Stimulated activated naive B cell treated with anti-CD40 and anti-IgM and Interleukin-4, amounts not matched to agents 10 μg/mL and 1 μg/mL and 100 μg/mL, for 72 hours (primary cell): ENCODE data around the gene ALOX5.
"Not testable (repeated sequence)": the region's sequence is repeated elsewhere in the genome, so short reads cannot be mapped to it uniquely, and the experiment has no call there.

Experiments
- ATAC-seq, 2 donors: fragments of 150-1000 bp; cut with Tn5 transposase; replicated peaks; 2 replicates each; pipeline ENCODE4 v1.10.0; 2021; ENCODE audit warnings: moderate library complexity in 1 of 2
- DNase-seq: peaks from one replicate; pipeline ENCODE4 v3.0.0; 2021
- H3K27ac Mint-ChIP-seq: one replicate; pipeline ENCODE4 v1.8.0; 2022; ENCODE audit warnings: mild to moderate bottlenecking, mixed read lengths
- H3K27me3 Mint-ChIP-seq, 2 donors: one replicate each; pipeline ENCODE4 v1.8.0; 2022; ENCODE audit warnings: mixed read lengths in 2 of 2
- H3K36me3 Mint-ChIP-seq, 2 donors: one replicate each; pipeline ENCODE4 v1.8.0; 2022; ENCODE audit warnings: mixed read lengths in 2 of 2, mild to moderate bottlenecking in 1 of 2
- H3K4me1 Mint-ChIP-seq, 2 donors: one replicate each; pipeline ENCODE4 v1.8.0; 2022; ENCODE audit warnings: mixed read lengths in 2 of 2, mild to moderate bottlenecking in 1 of 2
- H3K4me3 Mint-ChIP-seq, 2 donors: one replicate each; pipeline ENCODE4 v1.8.0; 2022; ENCODE audit warnings: mild to moderate bottlenecking in 2 of 2, mixed read lengths in 2 of 2, moderate library complexity in 1 of 2
- H3K9me3 Mint-ChIP-seq, 2 donors: one replicate each; pipeline ENCODE4 v1.8.0; 2022; ENCODE audit warnings: mixed read lengths in 2 of 2, mild to moderate bottlenecking in 1 of 2

The ALOX5 gene

DNA sequence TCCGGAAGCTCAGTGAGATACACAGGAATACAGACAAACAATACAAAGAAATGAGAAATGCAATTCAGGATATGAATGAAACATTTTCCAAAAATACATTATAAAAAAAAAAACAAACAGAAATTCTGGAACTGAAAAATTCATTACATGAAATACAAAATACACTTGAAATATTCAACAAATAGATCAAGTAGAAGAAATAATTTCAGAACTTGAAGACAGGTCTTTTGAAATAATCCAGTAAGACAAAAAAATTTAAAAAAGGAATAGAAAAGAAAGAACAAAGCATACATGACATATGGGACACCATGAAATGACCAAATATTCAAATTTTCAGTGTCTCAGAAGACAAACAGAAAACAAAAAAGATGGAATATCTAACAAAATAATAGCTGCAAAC, 102.5 kb downstream of the ALOX5 start:
- Mint-ChIP-seq H3K4me3 (no peak overlapping the region), H3K27me3 (no peaks in the 10 kb centered on the region), H3K36me3 (peaks cover 45 to 59% of the 10 kb centered on the region in 2 donors), H3K4me1 (peaks cover 13 to 17% of the 10 kb centered on the region in 2 donors), H3K27ac (no peak overlapping the region), H3K9me3 (peaks cover 27 to 32% of the 10 kb centered on the region in 2 donors)
- DNase-seq = no peak
- no peak for ATAC-seq

DNA sequence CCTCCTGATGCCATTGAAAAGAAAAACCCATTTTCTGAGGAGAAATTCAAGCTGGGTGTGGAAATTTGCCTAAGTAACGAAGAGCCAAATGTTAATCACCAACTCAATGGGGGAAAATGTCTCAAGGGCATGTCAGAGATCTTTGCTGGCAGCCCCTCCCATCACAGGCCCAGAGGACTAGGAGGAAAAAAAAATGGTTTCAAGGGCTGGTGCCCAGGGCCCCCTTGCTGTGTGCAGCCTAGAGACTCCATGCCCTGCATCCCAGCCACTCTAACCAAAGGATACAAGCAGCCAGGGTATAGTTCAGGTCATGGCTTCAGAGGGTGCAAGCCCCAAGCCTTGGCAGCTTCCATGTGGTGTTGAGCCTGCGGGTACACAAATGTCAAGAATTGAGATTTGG, 106.3 kb downstream of the ALOX5 start:
- H3K27me3 Mint-ChIP-seq = no peaks in the 10 kb centered on the region
- ATAC-seq = no peak
- no peak for DNase-seq
- peaks cover 5 to 6% of the 10 kb centered on the region in 2 donors for H3K4me1 Mint-ChIP-seq
- H3K36me3 Mint-ChIP-seq = peaks cover 73 to 93% of the 10 kb centered on the region in 2 donors
- no peak overlapping the region for H3K4me3 Mint-ChIP-seq
- peaks cover 30 to 38% of the 10 kb centered on the region in 2 donors for H3K9me3 Mint-ChIP-seq
- no peak overlapping the region for H3K27ac Mint-ChIP-seq

DNA sequence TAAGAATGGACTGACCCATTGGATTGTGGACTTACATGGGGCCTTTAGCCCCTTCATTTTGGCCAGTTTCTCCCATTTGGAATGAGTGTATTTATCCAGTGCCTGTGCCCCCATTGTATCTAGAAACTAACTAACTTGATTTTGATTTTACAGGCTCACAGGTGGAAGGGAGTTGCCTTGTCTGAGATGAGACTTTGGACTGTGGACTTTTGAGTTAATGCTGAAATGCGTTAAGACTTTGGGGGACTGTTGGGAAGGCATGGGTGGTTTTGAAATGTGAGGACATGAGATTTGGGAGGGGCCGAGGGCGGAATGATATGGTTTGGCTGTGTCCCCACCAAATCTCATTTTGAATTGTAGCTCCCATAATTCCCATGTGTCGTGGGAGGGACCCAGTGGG, 107.1 kb downstream of the ALOX5 start:
- ATAC-seq, H3K27ac Mint-ChIP-seq, H3K27me3 Mint-ChIP-seq, H3K4me3 Mint-ChIP-seq, DNase-seq: not testable (repeated sequence)
- Mint-ChIP-seq H3K4me1 (peaks cover 5 to 10% of the 10 kb centered on the region in 2 donors), H3K36me3 (peaks cover 71 to 89% of the 10 kb centered on the region in 2 donors), H3K9me3 (peaks cover 27 to 38% of the 10 kb centered on the region in 2 donors)

DNA sequence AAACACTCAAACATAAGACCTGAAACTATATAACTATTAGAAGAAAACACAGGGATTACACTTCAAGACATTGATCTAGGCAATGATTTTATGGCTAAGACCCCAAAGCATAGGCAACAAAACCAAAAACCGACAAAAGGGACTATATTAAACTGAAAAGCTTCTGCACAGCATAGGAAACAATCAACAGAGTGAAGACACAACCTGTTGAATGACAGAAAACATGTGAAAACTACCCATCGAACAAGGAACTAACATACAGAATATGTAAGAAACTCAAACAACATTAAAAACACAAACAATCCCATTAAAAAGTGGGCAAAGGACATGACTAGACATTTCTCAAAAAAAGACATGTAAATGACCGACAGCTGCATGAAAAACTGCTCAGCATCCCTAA, 109.0 kb downstream of the ALOX5 start:
- peaks cover 22 to 29% of the 10 kb centered on the region in 2 donors for H3K9me3 Mint-ChIP-seq
- H3K36me3 Mint-ChIP-seq = peaks cover 70 to 83% of the 10 kb centered on the region in 2 donors
- ATAC-seq (no peak), DNase-seq (no peak)
- peaks cover 6 to 12% of the 10 kb centered on the region in 2 donors for H3K4me1 Mint-ChIP-seq
- no peak overlapping the region for H3K4me3 Mint-ChIP-seq
- no peaks in the 10 kb centered on the region for H3K27me3 Mint-ChIP-seq
- no peak overlapping the region for H3K27ac Mint-ChIP-seq

DNA sequence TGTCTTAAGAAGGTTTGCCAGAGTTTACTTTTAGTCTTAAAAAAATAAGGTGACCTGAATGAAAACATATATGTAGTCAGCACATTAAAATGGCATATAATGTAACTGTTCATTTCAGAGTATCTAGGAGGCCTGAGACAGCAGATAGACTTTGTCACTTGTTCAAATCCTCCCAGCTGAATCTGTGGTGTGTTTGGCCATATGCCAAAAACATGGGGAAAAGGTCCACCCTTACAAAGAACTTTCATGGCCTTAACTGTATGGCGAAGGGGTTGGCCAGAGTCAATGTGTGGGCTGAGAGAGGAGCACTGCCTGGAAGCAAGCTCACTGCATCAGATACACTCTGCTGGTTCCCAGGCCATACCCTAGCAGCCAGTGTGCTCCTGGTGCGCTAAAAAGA, 113.7 kb downstream of the ALOX5 start:
- no peak for ATAC-seq
- Mint-ChIP-seq H3K4me1 (peaks cover 16 to 21% of the 10 kb centered on the region in 2 donors), H3K27me3 (no peaks in the 10 kb centered on the region), H3K4me3 (no peak overlapping the region), H3K27ac (peak overlapping the region; percentile 5), H3K36me3 (peaks cover 53 to 66% of the 10 kb centered on the region in 2 donors), H3K9me3 (no peaks in the 10 kb centered on the region)
- DNase-seq = no peak

DNA sequence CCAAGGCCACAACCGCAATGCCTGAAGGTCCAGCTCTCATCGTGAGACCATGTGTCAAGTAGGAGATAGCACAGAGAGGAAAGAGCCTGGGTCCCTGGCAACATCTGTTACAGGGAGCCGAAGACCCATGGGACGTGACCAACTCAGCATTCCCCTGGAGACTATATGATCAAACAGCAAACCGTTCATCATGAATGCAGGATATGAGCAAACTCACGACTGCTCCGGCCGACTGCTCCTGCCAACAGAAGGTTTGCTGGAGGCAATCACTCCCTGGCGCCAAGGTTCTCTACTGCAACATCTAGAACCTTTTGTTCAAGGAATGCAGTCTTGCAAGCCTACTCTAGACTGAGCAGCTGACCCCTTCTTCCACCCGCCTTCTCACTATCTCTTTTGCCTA, 114.3 kb downstream of the ALOX5 start:
- Mint-ChIP-seq H3K4me1 (peaks cover 20 to 27% of the 10 kb centered on the region in 2 donors), H3K9me3 (peaks cover 0 to 1% of the 10 kb centered on the region in 2 donors), H3K27ac (peak overlapping the region; percentile 26), H3K36me3 (peaks cover 49 to 66% of the 10 kb centered on the region in 2 donors), H3K27me3 (no peaks in the 10 kb centered on the region), H3K4me3 (no peak overlapping the region)
- ATAC-seq (peak; percentile 48 to 86), DNase-seq (no peak)

DNA sequence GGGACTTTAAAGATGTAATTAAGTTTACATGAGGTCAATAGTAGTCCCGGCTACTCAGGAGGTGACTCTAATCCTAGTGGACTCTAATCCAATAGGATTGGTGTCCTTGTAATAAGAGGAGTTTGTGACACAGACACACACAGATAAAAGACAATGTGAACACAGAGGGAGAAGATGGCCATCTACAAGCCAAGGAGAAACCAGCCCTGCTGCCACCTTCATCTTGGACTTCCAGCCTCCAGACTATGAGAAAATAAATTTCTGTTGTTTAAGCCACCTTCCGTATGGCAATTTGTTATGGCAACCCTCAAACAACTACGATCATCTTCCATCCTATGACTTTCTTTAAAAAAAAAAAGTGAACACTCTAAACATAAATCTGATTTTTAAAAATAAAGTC, 116.3 kb downstream of the ALOX5 start:
- Mint-ChIP-seq H3K36me3 (peaks cover 41 to 64% of the 10 kb centered on the region in 2 donors), H3K4me3 (no peak overlapping the region)
- ATAC-seq = no peak

DNA sequence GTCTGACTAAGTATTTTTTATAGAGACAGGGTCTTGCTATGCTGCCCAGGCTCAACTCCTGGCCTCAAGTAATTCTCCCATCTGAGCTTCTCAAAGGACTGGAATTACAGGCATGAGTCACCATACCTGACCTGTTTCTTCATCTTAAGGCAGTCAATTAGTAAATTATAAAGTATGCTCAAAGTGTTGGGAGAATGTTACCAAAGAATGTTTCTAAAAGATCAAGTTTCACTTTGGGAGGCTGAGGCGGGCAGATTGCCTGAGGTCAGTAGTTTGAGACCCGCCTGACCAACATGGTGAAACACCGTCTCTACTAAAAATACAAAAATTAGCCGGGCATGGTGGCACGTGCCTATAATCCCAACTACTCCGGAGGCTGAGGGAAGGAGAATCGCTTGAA, 117.0 kb downstream of the ALOX5 start:
- Mint-ChIP-seq H3K4me1 (peaks cover 15 to 34% of the 10 kb centered on the region in 2 donors), H3K36me3 (peaks cover 44 to 68% of the 10 kb centered on the region in 2 donors), H3K27me3 (no peaks in the 10 kb centered on the region), H3K27ac (no peak overlapping the region), H3K4me3 (no peak overlapping the region), H3K9me3 (peaks cover 6 to 8% of the 10 kb centered on the region in 2 donors)
- no peak for ATAC-seq
- DNase-seq = no peak

More for the DNA sequence above, 116.3 kb downstream of the ALOX5 start:
- H3K4me1 Mint-ChIP-seq = peaks cover 19 to 34% of the 10 kb centered on the region in 2 donors
- H3K27ac Mint-ChIP-seq = no peak overlapping the region
- peaks cover under 1 to 2% of the 10 kb centered on the region in 2 donors for H3K9me3 Mint-ChIP-seq
- DNase-seq = no peak
- no peaks in the 10 kb centered on the region for H3K27me3 Mint-ChIP-seq
